ENCODE results near the gene RALA.

The RALA gene

GRCh38 chr7:39637400-39637799, 14.0 kb downstream of the RALA start:
- ChIA-PET POLR2A (no interaction called here), CTCF (interaction anchor here (1.1 to 1.2 kb wide), 2 partner anchors 11 to 57 kb away, joined by 3 to 5 read pairs; no protein-coding TSS in a partner anchor)
- no peak for DNase-seq
- H3K9me3 ChIP-seq (ENCODE audit: control extremely low read depth in 1 of 5, control insufficient read depth in 4 of 5, insufficient read depth in 2 of 5, low read depth in 1 of 5, low read length in 4 of 5) = no peaks in the 10 kb centered on the region
- H3K27ac ChIP-seq (ENCODE audit: insufficient read depth in 1 of 2, low read depth in 1 of 2, low read length in 2 of 2, poor library complexity in 1 of 2, severe bottlenecking in 2 of 2) = no peak overlapping the region
- H3K36me3 ChIP-seq (ENCODE audit: control insufficient read depth in 4 of 4, insufficient read depth in 4 of 4, low read length in 3 of 4) = peaks cover 14 to 18% (median 17%) of the 10 kb centered on the region in 4 experiments
- H3K27me3 ChIP-seq (replicated peaks in 2 of 5; ENCODE audit: control insufficient read depth in 4 of 5, insufficient read depth in 5 of 5, low read length in 4 of 5) = no peaks in the 10 kb centered on the region
- no peak overlapping the region for H3K4me3 ChIP-seq (ENCODE audit: control insufficient read depth in 1 of 7, extremely low read depth in 1 of 7, insufficient read depth in 4 of 7, low read depth in 2 of 7, low read length in 6 of 7)
- peaks cover 16 to 26% (median 18%) of the 10 kb centered on the region in 4 experiments for H3K4me1 ChIP-seq (ENCODE audit: control extremely low read depth in 1 of 4, control insufficient read depth in 4 of 4, insufficient read depth in 4 of 4, low read length in 3 of 4)

- H3K27me3 ChIP-seq (replicated peaks in 2 of 5; ENCODE audit: control insufficient read depth in 4 of 5, insufficient read depth in 5 of 5, low read length in 4 of 5) = no peaks in the 10 kb centered on the region
- ChIA-PET CTCF (interaction anchor here (1.1 to 1.2 kb wide), 2 partner anchors 12 to 58 kb away, joined by 3 to 5 read pairs; no protein-coding TSS in a partner anchor), POLR2A (no interaction called here)
- WGBS (ENCODE audit: insufficient coverage) = no CpG with 5 or more reads among the region's 1 CpG
- H3K27ac ChIP-seq (ENCODE audit: insufficient read depth in 1 of 2, low read depth in 1 of 2, low read length in 2 of 2, poor library complexity in 1 of 2, severe bottlenecking in 2 of 2) = no peak overlapping the region
- no peaks in the 10 kb centered on the region for H3K9me3 ChIP-seq (ENCODE audit: control extremely low read depth in 1 of 5, control insufficient read depth in 4 of 5, insufficient read depth in 2 of 5, low read depth in 1 of 5, low read length in 4 of 5)
- no peak for DNase-seq
- H3K4me3 ChIP-seq (ENCODE audit: control insufficient read depth in 1 of 7, extremely low read depth in 1 of 7, insufficient read depth in 4 of 7, low read depth in 2 of 7, low read length in 6 of 7) = no peak overlapping the region
- peaks cover 11 to 17% (median 14%) of the 10 kb centered on the region in 4 experiments for H3K36me3 ChIP-seq (ENCODE audit: control insufficient read depth in 4 of 4, insufficient read depth in 4 of 4, low read length in 3 of 4)
- H3K4me1 ChIP-seq (ENCODE audit: control extremely low read depth in 1 of 4, control insufficient read depth in 4 of 4, insufficient read depth in 4 of 4, low read length in 3 of 4) = peaks cover 16 to 32% (median 20%) of the 10 kb centered on the region in 4 experiments
Measured at GRCh38 chr7:39637963-39638485, 14.7 kb downstream of the RALA start.

GRCh38 chr7:39642896-39643295, 19.5 kb downstream of the RALA start:
- Histone ChIP-seq H3K4me1 (ENCODE audit: control extremely low read depth in 1 of 4, control insufficient read depth in 4 of 4, insufficient read depth in 4 of 4, low read length in 3 of 4) (peaks cover 7 to 24% (median 11%) of the 10 kb centered on the region in 4 experiments), H3K9me3 (ENCODE audit: control extremely low read depth in 1 of 5, control insufficient read depth in 4 of 5, insufficient read depth in 2 of 5, low read depth in 1 of 5, low read length in 4 of 5) (no peaks in the 10 kb centered on the region), H3K4me3 (ENCODE audit: control insufficient read depth in 1 of 7, extremely low read depth in 1 of 7, insufficient read depth in 4 of 7, low read depth in 2 of 7, low read length in 6 of 7) (no peak overlapping the region), H3K36me3 (ENCODE audit: control insufficient read depth in 4 of 4, insufficient read depth in 4 of 4, low read length in 3 of 4) (peaks cover 3 to 5% (median 4%) of the 10 kb centered on the region in 4 experiments), H3K27me3 (replicated peaks in 2 of 5; ENCODE audit: control insufficient read depth in 4 of 5, insufficient read depth in 5 of 5, low read length in 4 of 5) (no peaks in the 10 kb centered on the region), H3K27ac (ENCODE audit: insufficient read depth in 1 of 2, low read depth in 1 of 2, low read length in 2 of 2, poor library complexity in 1 of 2, severe bottlenecking in 2 of 2) (no peak overlapping the region)
- DNase-seq = no peak
- ChIA-PET POLR2A (no interaction called here), CTCF (interaction anchor here (0.9 kb wide), 1 partner anchor 20 kb away, joined by 3 read pairs; the partner anchor contains the start of gene RALA)

- no CpG with 5 or more reads among the region's 1 CpG for WGBS (ENCODE audit: insufficient coverage)
Measured at GRCh38 chr7:39644170-39644569, 20.8 kb downstream of the RALA start.

GRCh38 chr7:39645482-39646407, 22.4 kb downstream of the RALA start:
- ChIA-PET CTCF (interaction anchor here (0.6 kb wide), 1 partner anchor 47 kb away, joined by 4 read pairs; no protein-coding TSS in a partner anchor), POLR2A (no interaction called here)
- 100% methylated on average over 2 of the region's 5 CpGs for WGBS (ENCODE audit: insufficient coverage)
- Histone ChIP-seq H3K9me3 (ENCODE audit: control extremely low read depth in 1 of 5, control insufficient read depth in 4 of 5, insufficient read depth in 2 of 5, low read depth in 1 of 5, low read length in 4 of 5) (no peaks in the 10 kb centered on the region), H3K4me3 (ENCODE audit: control insufficient read depth in 1 of 7, extremely low read depth in 1 of 7, insufficient read depth in 4 of 7, low read depth in 2 of 7, low read length in 6 of 7) (no peak overlapping the region), H3K27ac (ENCODE audit: insufficient read depth in 1 of 2, low read depth in 1 of 2, low read length in 2 of 2, poor library complexity in 1 of 2, severe bottlenecking in 2 of 2) (no peak overlapping the region), H3K27me3 (replicated peaks in 2 of 5; ENCODE audit: control insufficient read depth in 4 of 5, insufficient read depth in 5 of 5, low read length in 4 of 5) (no peaks in the 10 kb centered on the region), H3K36me3 (ENCODE audit: control insufficient read depth in 4 of 4, insufficient read depth in 4 of 4, low read length in 3 of 4) (peaks cover 0 to 16% (median 7%) of the 10 kb centered on the region in 4 experiments), H3K4me1 (ENCODE audit: control extremely low read depth in 1 of 4, control insufficient read depth in 4 of 4, insufficient read depth in 4 of 4, low read length in 3 of 4) (peaks cover 5 to 16% (median 8%) of the 10 kb centered on the region in 4 experiments)
- no peak for DNase-seq

More at GRCh38 chr7:39644170-39644569, 20.8 kb downstream of the RALA start:
- Histone ChIP-seq H3K27me3 (replicated peaks in 2 of 5; ENCODE audit: control insufficient read depth in 4 of 5, insufficient read depth in 5 of 5, low read length in 4 of 5) (no peaks in the 10 kb centered on the region), H3K4me1 (ENCODE audit: control extremely low read depth in 1 of 4, control insufficient read depth in 4 of 4, insufficient read depth in 4 of 4, low read length in 3 of 4) (peaks cover 7 to 24% (median 11%) of the 10 kb centered on the region in 4 experiments), H3K36me3 (ENCODE audit: control insufficient read depth in 4 of 4, insufficient read depth in 4 of 4, low read length in 3 of 4) (peaks cover 0 to 16% (median 7%) of the 10 kb centered on the region in 4 experiments), H3K9me3 (ENCODE audit: control extremely low read depth in 1 of 5, control insufficient read depth in 4 of 5, insufficient read depth in 2 of 5, low read depth in 1 of 5, low read length in 4 of 5) (no peaks in the 10 kb centered on the region), H3K4me3 (ENCODE audit: control insufficient read depth in 1 of 7, extremely low read depth in 1 of 7, insufficient read depth in 4 of 7, low read depth in 2 of 7, low read length in 6 of 7) (no peak overlapping the region), H3K27ac (ENCODE audit: insufficient read depth in 1 of 2, low read depth in 1 of 2, low read length in 2 of 2, poor library complexity in 1 of 2, severe bottlenecking in 2 of 2) (no peak overlapping the region)
- ChIA-PET POLR2A (no interaction called here), CTCF (interaction anchor here (1.2 kb wide), 1 partner anchor 64 kb away, joined by 3 read pairs; no protein-coding TSS in a partner anchor)
- DNase-seq = no peak

- DNase-seq = no peak
- no peak overlapping the region for H3K4me3 ChIP-seq (ENCODE audit: control insufficient read depth in 1 of 7, extremely low read depth in 1 of 7, insufficient read depth in 4 of 7, low read depth in 2 of 7, low read length in 6 of 7)
- CTCF ChIA-PET = interaction anchor here (1.0 to 1.4 kb wide), 4 partner anchors 18 to 97 kb away, joined by 3 read pairs; no protein-coding TSS in a partner anchor
- H3K9me3 ChIP-seq (ENCODE audit: control extremely low read depth in 1 of 5, control insufficient read depth in 4 of 5, insufficient read depth in 2 of 5, low read depth in 1 of 5, low read length in 4 of 5) = no peaks in the 10 kb centered on the region
- H3K4me1 ChIP-seq (ENCODE audit: control extremely low read depth in 1 of 4, control insufficient read depth in 4 of 4, insufficient read depth in 4 of 4, low read length in 3 of 4) = peaks cover 0 to 7% (median 3%) of the 10 kb centered on the region in 4 experiments
- H3K27ac ChIP-seq (ENCODE audit: insufficient read depth in 1 of 2, low read depth in 1 of 2, low read length in 2 of 2, poor library complexity in 1 of 2, severe bottlenecking in 2 of 2) = no peak overlapping the region
- peaks cover 0 to 16% (median 6%) of the 10 kb centered on the region in 4 experiments for H3K36me3 ChIP-seq (ENCODE audit: control insufficient read depth in 4 of 4, insufficient read depth in 4 of 4, low read length in 3 of 4)
- H3K27me3 ChIP-seq (replicated peaks in 2 of 5; ENCODE audit: control insufficient read depth in 4 of 5, insufficient read depth in 5 of 5, low read length in 4 of 5) = no peaks in the 10 kb centered on the region
- POLR2A ChIA-PET = interaction anchor here (0.6 kb wide), 1 partner anchor 1170 kb away, joined by 5 read pairs; no protein-coding TSS in a partner anchor
Measured at GRCh38 chr7:39647816-39648215, 24.4 kb downstream of the RALA start.

All from common myeloid progenitor, CD34-positive (primary cell).